ENCODE measurements around the gene ZNF793.

The ZNF793 gene

GRCh38 chr19:37572203-37572602 lies 65.5 kb downstream of the ZNF793 start:
- DNase-seq: no peak

- no peak for DNase-seq
Measured at GRCh38 chr19:37583340-37583739, 76.6 kb downstream of the ZNF793 start.
